NCI-H748 treated with DMSO at 0.1 percent for 48 hours (cell line): ENCODE data around the gene HHATL.

Experiments
- DNase-seq: peaks from one replicate; lab custom pipeline; 2025; lab: John Stamatoyannopoulos, UW

HHATL gene

GRCh38 chr3:42712688-42713372, 10.2 kb upstream of the HHATL start:
- no peak for DNase-seq

GRCh38 chr3:42712344-42712648, 9.7 kb upstream of the HHATL start:
- no peak for DNase-seq

- no peak for DNase-seq
These were observed 9.1 kb upstream of the HHATL start for GRCh38 chr3:42711491-42712343.

- no peak for DNase-seq
These were observed 7.9 kb upstream of the HHATL start for GRCh38 chr3:42710323-42711021.

- DNase-seq = no peak
These were observed 7.0 kb upstream of the HHATL start for GRCh38 chr3:42709621-42710020.

- DNase-seq = no peak
These were observed 6.1 kb upstream of the HHATL start for GRCh38 chr3:42708611-42709151.

GRCh38 chr3:42707620-42708355, 5.2 kb upstream of the HHATL start:
- no peak for DNase-seq

GRCh38 chr3:42706721-42707619, 4.4 kb upstream of the HHATL start:
- no peak for DNase-seq

GRCh38 chr3:42705962-42706585, 3.5 kb upstream of the HHATL start:
- no peak for DNase-seq

GRCh38 chr3:42705058-42705767, 2.6 kb upstream of the HHATL start:
- DNase-seq = no peak

- DNase-seq = no peak
These were observed 1.7 kb upstream of the HHATL start for GRCh38 chr3:42704136-42704841.

- DNase-seq = no peak
These were observed 1.1 kb upstream of the HHATL start for GRCh38 chr3:42703695-42704025.

GRCh38 chr3:42702982-42703694, 540 bp upstream of the HHATL start:
- DNase-seq = no peak

GRCh38 chr3:42701371-42702065, 1.1 kb downstream of the HHATL start:
- no peak for DNase-seq

- no peak for DNase-seq
These were observed 2.0 kb downstream of the HHATL start for GRCh38 chr3:42700366-42701288.

GRCh38 chr3:42699511-42699971, 3.1 kb downstream of the HHATL start:
- no peak for DNase-seq

- no peak for DNase-seq
These were observed 3.7 kb downstream of the HHATL start for GRCh38 chr3:42698911-42699230.
